Ishikawa (cell line): ENCODE measurements around the gene ANO7.

Source experiments
- CEBPB ChIP-seq: IDR thresholded peaks from 2 replicates; pipeline ENCODE4 v1.6.1; 2012
- CREB1 ChIP-seq: IDR thresholded peaks from 2 replicates; pipeline ENCODE4 v1.6.1; 2012; ENCODE audit warnings: low read depth
- EGR1 ChIP-seq: IDR thresholded peaks from 2 replicates; pipeline ENCODE4 v1.6.1; 2012
- EP300 ChIP-seq: IDR thresholded peaks from 2 replicates; pipeline ENCODE4 v1.6.1; 2012; ENCODE audit warnings: borderline replicate concordance
- RAD21 ChIP-seq: IDR thresholded peaks from 2 replicates; pipeline ENCODE4 v1.6.1; 2012; ENCODE audit warnings: low read depth
- TAF1 ChIP-seq: IDR thresholded peaks from 2 replicates; pipeline ENCODE4 v1.6.1; 2012; ENCODE audit warnings: low read depth, mild to moderate bottlenecking
- TCF12 ChIP-seq: IDR thresholded peaks from 2 replicates; pipeline ENCODE4 v1.6.1; 2012; ENCODE audit warnings: low read depth
- TEAD4 ChIP-seq: IDR thresholded peaks from 2 replicates; pipeline ENCODE4 v1.6.1; 2012
- YY1 ChIP-seq: IDR thresholded peaks from 2 replicates; pipeline ENCODE4 v1.6.1; 2012; ENCODE audit warnings: low read depth
- ZBTB7A ChIP-seq: IDR thresholded peaks from 2 replicates; pipeline ENCODE4 v1.6.1; 2012; ENCODE audit warnings: low read depth
- TF ChIP-seq, protein P1 (sequence below): IDR thresholded peaks from 2 replicates; pipeline ENCODE4 v1.6.1; 2012
- TF ChIP-seq, protein P2 (sequence below): IDR thresholded peaks from 2 replicates; pipeline ENCODE4 v1.6.1; 2012
- TF ChIP-seq, protein P3 (sequence below): IDR thresholded peaks from 2 replicates; pipeline ENCODE4 v1.6.1; 2012; ENCODE audit warnings: low read depth, mild to moderate bottlenecking

DNA sequence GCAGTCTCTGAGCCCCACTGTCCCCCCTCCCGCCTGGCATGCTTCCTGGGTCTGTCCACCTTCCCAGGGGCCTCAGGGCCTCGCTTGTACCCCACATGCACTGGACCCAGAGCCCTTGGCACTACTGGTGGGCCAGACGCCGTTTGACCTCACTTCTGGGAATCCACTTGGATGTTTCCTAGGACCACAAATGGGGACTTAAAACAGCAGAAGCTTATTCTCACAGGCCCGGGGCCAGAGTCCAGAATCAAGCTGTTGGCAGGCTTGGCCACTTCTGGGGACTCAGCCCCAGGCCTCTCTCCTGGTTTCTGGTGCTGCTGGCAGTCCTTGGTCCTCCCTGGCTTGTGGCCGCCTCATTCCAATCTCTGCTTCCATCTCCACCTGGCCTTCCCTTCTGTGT is 19.6 kb downstream of the ANO7 start:
- TF ChIP-seq ZBTB7A: no peak
- TF ChIP-seq, protein P1, sequence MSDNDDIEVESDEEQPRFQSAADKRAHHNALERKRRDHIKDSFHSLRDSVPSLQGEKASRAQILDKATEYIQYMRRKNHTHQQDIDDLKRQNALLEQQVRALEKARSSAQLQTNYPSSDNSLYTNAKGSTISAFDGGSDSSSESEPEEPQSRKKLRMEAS: no peak
- TF ChIP-seq CEBPB: no peak
- TF ChIP-seq, protein P2, sequence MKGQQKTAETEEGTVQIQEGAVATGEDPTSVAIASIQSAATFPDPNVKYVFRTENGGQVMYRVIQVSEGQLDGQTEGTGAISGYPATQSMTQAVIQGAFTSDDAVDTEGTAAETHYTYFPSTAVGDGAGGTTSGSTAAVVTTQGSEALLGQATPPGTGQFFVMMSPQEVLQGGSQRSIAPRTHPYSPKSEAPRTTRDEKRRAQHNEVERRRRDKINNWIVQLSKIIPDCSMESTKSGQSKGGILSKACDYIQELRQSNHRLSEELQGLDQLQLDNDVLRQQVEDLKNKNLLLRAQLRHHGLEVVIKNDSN: no peak
- no peak for TF ChIP-seq TCF12
- TF ChIP-seq EP300: no peak
- no peak for TF ChIP-seq EGR1
- TF ChIP-seq, protein P3, sequence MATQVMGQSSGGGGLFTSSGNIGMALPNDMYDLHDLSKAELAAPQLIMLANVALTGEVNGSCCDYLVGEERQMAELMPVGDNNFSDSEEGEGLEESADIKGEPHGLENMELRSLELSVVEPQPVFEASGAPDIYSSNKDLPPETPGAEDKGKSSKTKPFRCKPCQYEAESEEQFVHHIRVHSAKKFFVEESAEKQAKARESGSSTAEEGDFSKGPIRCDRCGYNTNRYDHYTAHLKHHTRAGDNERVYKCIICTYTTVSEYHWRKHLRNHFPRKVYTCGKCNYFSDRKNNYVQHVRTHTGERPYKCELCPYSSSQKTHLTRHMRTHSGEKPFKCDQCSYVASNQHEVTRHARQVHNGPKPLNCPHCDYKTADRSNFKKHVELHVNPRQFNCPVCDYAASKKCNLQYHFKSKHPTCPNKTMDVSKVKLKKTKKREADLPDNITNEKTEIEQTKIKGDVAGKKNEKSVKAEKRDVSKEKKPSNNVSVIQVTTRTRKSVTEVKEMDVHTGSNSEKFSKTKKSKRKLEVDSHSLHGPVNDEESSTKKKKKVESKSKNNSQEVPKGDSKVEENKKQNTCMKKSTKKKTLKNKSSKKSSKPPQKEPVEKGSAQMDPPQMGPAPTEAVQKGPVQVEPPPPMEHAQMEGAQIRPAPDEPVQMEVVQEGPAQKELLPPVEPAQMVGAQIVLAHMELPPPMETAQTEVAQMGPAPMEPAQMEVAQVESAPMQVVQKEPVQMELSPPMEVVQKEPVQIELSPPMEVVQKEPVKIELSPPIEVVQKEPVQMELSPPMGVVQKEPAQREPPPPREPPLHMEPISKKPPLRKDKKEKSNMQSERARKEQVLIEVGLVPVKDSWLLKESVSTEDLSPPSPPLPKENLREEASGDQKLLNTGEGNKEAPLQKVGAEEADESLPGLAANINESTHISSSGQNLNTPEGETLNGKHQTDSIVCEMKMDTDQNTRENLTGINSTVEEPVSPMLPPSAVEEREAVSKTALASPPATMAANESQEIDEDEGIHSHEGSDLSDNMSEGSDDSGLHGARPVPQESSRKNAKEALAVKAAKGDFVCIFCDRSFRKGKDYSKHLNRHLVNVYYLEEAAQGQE: no peak
- no peak for TF ChIP-seq YY1
- no peak for TF ChIP-seq RAD21
- no peak for TF ChIP-seq TEAD4
- no peak for TF ChIP-seq TAF1
- TF ChIP-seq CREB1: no peak
